GM20431 (cell line): ENCODE data around the gene CALR3.
"Not testable (repeated sequence)": the region's sequence is repeated elsewhere in the genome, so short reads cannot be mapped to it uniquely, and the experiment has no call there.

Experiments
- in situ Hi-C: fragments of 300-500 bp; cut with MseI, MboI; formaldehyde crosslinking; loops from one replicate; pipeline ENCODE4 v1.15.0; 2020; ENCODE audit warnings: low sequenced_read_pairs; ENCODE audit not compliant: unreplicated experiment

CALR3 gene

GRCh38 chr19:16459680-16460079 is 36.3 kb downstream of the CALR3 start:
- in situ Hi-C loops = no loop called here

- in situ Hi-C loops = no loop called here
Measured at GRCh38 chr19:16458391-16459341, 37.3 kb downstream of the CALR3 start.

GRCh38 chr19:16457954-16458331 is 38.0 kb downstream of the CALR3 start:
- in situ Hi-C loops = no loop called here

- in situ Hi-C loops = no loop called here
Measured at GRCh38 chr19:16457195-16457953, 38.6 kb downstream of the CALR3 start.

GRCh38 chr19:16456652-16457194 is 39.2 kb downstream of the CALR3 start:
- in situ Hi-C loops = no loop called here

GRCh38 chr19:16455489-16455888 is 40.5 kb downstream of the CALR3 start:
- in situ Hi-C loops = no loop called here

GRCh38 chr19:16454351-16454918 is 41.5 kb downstream of the CALR3 start:
- in situ Hi-C loops = no loop called here

GRCh38 chr19:16452325-16452724 is 43.6 kb downstream of the CALR3 start:
- in situ Hi-C loops = no loop called here

- in situ Hi-C loops = no loop called here
Measured at GRCh38 chr19:16449330-16449961, 46.5 kb downstream of the CALR3 start.

- in situ Hi-C loops = not testable (repeated sequence)
Measured at GRCh38 chr19:16448872-16449271, 47.1 kb downstream of the CALR3 start.

GRCh38 chr19:16446724-16447368 is 49.1 kb downstream of the CALR3 start:
- in situ Hi-C loops = no loop called here

- in situ Hi-C loops = no loop called here
Measured at GRCh38 chr19:16446108-16446723, 49.8 kb downstream of the CALR3 start.

GRCh38 chr19:16445238-16446107 is 50.5 kb downstream of the CALR3 start:
- in situ Hi-C loops = no loop called here

GRCh38 chr19:16444269-16444600 is 51.7 kb downstream of the CALR3 start:
- in situ Hi-C loops = no loop called here

- in situ Hi-C loops = no loop called here
Measured at GRCh38 chr19:16442386-16443276, 53.3 kb downstream of the CALR3 start.

- in situ Hi-C loops = no loop called here
Measured at GRCh38 chr19:16441661-16442162, 54.3 kb downstream of the CALR3 start.

- in situ Hi-C loops = no loop called here
Measured at GRCh38 chr19:16436780-16437332, 59.1 kb downstream of the CALR3 start.
